Fibroblast of lung (primary cell): Measurements from ENCODE around the gene TNFSF8.

Source experiments
- EZH2 ChIP-seq: IDR thresholded peaks from 2 replicates; pipeline ENCODE4 v1.5.1; 2012; ENCODE audit warnings: low read length, control low read depth, mild to moderate bottlenecking; ENCODE audit errors: missing control alignments
- TF ChIP-seq, protein P1 (sequence below), 2 donors: IDR thresholded peaks in 1 of 2; conservative IDR thresholded peaks in 1 of 2; 1 replicate in 1 of 2; 2 replicates in 1 of 2; pipeline ENCODE4 v1.5.1; 2011 to 2012; ENCODE audit warnings: low read length in 2 of 2, control low read depth in 1 of 2, inconsistent platforms in 1 of 2, low read depth in 1 of 2, mild to moderate bottlenecking in 1 of 2

DNA sequence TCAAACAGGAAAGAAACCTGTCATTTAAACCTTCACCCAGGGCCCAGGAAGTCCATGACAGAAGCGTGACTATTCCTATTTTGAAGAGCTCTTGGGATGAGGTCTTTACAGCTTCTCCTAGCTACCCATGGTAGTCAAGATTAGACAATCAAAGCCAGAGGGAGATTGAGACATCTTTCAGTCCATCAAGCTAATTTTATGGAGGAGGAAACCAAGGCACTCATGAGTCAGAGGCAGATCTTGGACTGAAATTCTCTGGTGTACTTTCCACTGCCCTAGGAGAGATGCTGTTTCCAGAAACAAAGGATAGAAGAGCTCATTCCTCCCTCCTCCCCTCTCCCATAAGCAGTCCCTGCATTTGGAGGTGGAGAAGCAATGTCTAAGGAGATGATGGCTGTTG, 9.2 kb downstream of the TNFSF8 start:
- TF ChIP-seq, protein P1, sequence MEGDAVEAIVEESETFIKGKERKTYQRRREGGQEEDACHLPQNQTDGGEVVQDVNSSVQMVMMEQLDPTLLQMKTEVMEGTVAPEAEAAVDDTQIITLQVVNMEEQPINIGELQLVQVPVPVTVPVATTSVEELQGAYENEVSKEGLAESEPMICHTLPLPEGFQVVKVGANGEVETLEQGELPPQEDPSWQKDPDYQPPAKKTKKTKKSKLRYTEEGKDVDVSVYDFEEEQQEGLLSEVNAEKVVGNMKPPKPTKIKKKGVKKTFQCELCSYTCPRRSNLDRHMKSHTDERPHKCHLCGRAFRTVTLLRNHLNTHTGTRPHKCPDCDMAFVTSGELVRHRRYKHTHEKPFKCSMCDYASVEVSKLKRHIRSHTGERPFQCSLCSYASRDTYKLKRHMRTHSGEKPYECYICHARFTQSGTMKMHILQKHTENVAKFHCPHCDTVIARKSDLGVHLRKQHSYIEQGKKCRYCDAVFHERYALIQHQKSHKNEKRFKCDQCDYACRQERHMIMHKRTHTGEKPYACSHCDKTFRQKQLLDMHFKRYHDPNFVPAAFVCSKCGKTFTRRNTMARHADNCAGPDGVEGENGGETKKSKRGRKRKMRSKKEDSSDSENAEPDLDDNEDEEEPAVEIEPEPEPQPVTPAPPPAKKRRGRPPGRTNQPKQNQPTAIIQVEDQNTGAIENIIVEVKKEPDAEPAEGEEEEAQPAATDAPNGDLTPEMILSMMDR (conservative IDR thresholded peaks at IDR 0.05 in 1 of 2, IDR thresholded peaks at IDR 0.05 in 1 of 2; ENCODE audit: low read depth in 1 of 2, low read length in 2 of 2), result no peak
- TF ChIP-seq EZH2, result no peak
